Measurements from ENCODE around the gene ADAM30.

- TF ChIP-seq POLR2A (IDR thresholded peaks at IDR 0.05) (no peak), CTCF (IDR thresholded peaks at IDR 0.05) (no peak)
Observed at GRCh38 chr1:119918301-119918700, 22.0 kb upstream of the ADAM30 start.

All from uterus (tissue), 2 donors.